NCI-H748 treated with DMSO at 0.1 percent for 48 hours (cell line): Measurements from ENCODE around the gene RALGPS2.

Experiments
- DNase-seq: peaks from one replicate; lab custom pipeline; 2025; lab: John Stamatoyannopoulos, UW

Gene RALGPS2

GRCh38 chr1:178964469-178965330 lies 239.7 kb downstream of the RALGPS2 start:
- DNase-seq = no peak

GRCh38 chr1:178966312-178966711 lies 241.3 kb downstream of the RALGPS2 start:
- no peak for DNase-seq

GRCh38 chr1:178969226-178969987 lies 244.4 kb downstream of the RALGPS2 start:
- DNase-seq = no peak

- no peak for DNase-seq
Observed at GRCh38 chr1:178970184-178970583, 245.1 kb downstream of the RALGPS2 start.
